Vagina (tissue), 2 donors: ENCODE data around the gene SCARF2.

Experiments
- POLR2A ChIP-seq, 2 donors: fragments of 450-650 bp; IDR thresholded peaks; one replicate each; pipeline ENCODE4 v1.6.1; 2017; ENCODE audit warnings: antibody characterized with exemption in 2 of 2, mild to moderate bottlenecking in 2 of 2, moderate library complexity in 2 of 2
- TF ChIP-seq, protein P1 (sequence below), 3 experiments: fragments of 450-650 bp in 2 of 3; fragments of 200-600 bp in 1 of 3; sonication (generic) in 1 of 3; IDR thresholded peaks; one replicate each; pipeline ENCODE4 v1.5.1; 2017 to 2019; ENCODE audit warnings: antibody characterized with exemption in 3 of 3, mild to moderate bottlenecking in 2 of 3, moderate library complexity in 2 of 3

DNA sequence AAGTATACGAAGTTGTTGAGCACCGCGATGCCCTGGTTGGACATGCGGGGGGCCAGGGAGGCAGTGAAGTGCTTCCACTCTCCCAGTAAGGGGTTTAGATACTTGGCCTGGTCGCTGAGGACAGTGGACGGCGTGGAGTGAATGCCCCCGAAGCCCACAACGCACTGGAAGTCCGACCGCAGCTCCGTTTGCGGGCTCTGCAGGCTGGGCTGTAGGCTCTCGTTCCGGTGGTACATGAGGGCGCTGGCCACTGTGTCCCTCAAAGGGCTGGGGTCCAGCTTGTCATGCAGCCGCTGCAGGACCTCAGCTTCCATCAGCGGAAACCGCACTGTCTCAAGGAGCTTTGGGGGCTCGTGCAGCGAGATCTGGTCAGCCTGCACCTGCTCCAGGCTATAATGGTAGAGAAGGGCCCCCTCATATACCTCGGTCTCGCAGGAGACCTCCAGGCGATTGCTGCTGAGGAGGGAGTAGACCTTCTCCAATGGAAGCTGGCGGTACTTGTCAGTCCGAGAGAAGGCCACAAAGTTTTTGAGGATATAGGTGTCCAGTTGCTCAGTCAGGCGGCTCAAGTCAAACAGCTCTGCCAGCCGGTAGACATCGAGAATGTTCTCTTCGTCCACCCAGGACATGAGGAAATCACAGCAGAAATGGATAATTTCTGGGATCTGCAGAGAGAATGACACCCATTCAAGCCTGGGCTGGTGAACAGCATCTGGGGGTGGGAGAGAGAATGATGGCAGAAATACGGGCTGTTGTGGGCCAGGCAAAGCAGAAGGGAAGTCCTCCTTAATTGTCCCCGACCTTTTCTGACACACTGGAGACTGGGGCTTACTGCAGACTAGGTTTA is 27.5 kb upstream of the SCARF2 start:
- TF ChIP-seq, protein P1, sequence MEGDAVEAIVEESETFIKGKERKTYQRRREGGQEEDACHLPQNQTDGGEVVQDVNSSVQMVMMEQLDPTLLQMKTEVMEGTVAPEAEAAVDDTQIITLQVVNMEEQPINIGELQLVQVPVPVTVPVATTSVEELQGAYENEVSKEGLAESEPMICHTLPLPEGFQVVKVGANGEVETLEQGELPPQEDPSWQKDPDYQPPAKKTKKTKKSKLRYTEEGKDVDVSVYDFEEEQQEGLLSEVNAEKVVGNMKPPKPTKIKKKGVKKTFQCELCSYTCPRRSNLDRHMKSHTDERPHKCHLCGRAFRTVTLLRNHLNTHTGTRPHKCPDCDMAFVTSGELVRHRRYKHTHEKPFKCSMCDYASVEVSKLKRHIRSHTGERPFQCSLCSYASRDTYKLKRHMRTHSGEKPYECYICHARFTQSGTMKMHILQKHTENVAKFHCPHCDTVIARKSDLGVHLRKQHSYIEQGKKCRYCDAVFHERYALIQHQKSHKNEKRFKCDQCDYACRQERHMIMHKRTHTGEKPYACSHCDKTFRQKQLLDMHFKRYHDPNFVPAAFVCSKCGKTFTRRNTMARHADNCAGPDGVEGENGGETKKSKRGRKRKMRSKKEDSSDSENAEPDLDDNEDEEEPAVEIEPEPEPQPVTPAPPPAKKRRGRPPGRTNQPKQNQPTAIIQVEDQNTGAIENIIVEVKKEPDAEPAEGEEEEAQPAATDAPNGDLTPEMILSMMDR (IDR thresholded peaks at IDR 0.05), result no peak
- TF ChIP-seq POLR2A (IDR thresholded peaks at IDR 0.05), result no peak
